ENCODE measurements around the gene MMP11. TPM values are rescaled to one million over a fixed set of nuclear protein-coding genes. Genes with fewer than 3 reads are reported as not detected.

The MMP11 gene
- polyA plus RNA-seq, 1 donor from 2014 or later = 9.3 TPM

DNA sequence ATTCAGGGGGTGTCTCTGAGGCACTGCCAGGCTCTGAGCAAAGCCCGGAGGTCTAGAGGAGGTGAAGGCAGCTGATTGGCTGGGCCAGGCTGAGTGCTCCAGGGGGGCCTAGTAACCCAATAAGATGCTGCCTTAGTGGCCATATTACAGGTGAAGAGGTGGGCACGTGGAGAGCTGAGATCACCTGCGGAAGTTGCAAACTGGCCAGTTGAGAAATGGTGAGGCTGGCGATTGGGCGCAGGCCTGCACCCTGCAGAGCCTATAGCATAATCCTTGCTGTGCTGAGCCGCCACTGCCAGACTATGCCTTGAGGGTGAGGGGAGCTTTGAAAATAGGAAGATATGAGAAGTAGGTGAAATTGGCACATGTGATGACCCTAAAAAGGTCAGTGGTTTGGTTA, 44.5 kb downstream of the MMP11 start:
- TF ChIP-seq SMC3 (conservative IDR thresholded peaks at IDR 0.05; ENCODE audit: poor library complexity) (no peak), EP300 (conservative IDR thresholded peaks at IDR 0.05; ENCODE audit: poor library complexity, severe bottlenecking) (no peak), RAD21 (conservative IDR thresholded peaks at IDR 0.05) (no peak), POLR2AphosphoS5 (IDR thresholded peaks at IDR 0.05) (no peak), MXI1 (conservative IDR thresholded peaks at IDR 0.05; ENCODE audit: poor library complexity, severe bottlenecking) (no peak), EZH2 (IDR thresholded peaks at IDR 0.05; ENCODE audit: borderline replicate concordance, insufficient read depth, low read length, poor library complexity, severe bottlenecking) (no peak), TAF1 (IDR thresholded peaks at IDR 0.05; ENCODE audit: low read depth) (no peak)
- TF ChIP-seq, protein P1, sequence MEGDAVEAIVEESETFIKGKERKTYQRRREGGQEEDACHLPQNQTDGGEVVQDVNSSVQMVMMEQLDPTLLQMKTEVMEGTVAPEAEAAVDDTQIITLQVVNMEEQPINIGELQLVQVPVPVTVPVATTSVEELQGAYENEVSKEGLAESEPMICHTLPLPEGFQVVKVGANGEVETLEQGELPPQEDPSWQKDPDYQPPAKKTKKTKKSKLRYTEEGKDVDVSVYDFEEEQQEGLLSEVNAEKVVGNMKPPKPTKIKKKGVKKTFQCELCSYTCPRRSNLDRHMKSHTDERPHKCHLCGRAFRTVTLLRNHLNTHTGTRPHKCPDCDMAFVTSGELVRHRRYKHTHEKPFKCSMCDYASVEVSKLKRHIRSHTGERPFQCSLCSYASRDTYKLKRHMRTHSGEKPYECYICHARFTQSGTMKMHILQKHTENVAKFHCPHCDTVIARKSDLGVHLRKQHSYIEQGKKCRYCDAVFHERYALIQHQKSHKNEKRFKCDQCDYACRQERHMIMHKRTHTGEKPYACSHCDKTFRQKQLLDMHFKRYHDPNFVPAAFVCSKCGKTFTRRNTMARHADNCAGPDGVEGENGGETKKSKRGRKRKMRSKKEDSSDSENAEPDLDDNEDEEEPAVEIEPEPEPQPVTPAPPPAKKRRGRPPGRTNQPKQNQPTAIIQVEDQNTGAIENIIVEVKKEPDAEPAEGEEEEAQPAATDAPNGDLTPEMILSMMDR (IDR thresholded peaks at IDR 0.05; ENCODE audit: poor library complexity, severe bottlenecking) = no peak
- TF ChIP-seq, protein P2, sequence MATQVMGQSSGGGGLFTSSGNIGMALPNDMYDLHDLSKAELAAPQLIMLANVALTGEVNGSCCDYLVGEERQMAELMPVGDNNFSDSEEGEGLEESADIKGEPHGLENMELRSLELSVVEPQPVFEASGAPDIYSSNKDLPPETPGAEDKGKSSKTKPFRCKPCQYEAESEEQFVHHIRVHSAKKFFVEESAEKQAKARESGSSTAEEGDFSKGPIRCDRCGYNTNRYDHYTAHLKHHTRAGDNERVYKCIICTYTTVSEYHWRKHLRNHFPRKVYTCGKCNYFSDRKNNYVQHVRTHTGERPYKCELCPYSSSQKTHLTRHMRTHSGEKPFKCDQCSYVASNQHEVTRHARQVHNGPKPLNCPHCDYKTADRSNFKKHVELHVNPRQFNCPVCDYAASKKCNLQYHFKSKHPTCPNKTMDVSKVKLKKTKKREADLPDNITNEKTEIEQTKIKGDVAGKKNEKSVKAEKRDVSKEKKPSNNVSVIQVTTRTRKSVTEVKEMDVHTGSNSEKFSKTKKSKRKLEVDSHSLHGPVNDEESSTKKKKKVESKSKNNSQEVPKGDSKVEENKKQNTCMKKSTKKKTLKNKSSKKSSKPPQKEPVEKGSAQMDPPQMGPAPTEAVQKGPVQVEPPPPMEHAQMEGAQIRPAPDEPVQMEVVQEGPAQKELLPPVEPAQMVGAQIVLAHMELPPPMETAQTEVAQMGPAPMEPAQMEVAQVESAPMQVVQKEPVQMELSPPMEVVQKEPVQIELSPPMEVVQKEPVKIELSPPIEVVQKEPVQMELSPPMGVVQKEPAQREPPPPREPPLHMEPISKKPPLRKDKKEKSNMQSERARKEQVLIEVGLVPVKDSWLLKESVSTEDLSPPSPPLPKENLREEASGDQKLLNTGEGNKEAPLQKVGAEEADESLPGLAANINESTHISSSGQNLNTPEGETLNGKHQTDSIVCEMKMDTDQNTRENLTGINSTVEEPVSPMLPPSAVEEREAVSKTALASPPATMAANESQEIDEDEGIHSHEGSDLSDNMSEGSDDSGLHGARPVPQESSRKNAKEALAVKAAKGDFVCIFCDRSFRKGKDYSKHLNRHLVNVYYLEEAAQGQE (IDR thresholded peaks at IDR 0.05; ENCODE audit: borderline replicate concordance) = no peak
- H3K27ac ChIP-seq (ENCODE audit: low read length) = no peak overlapping the region
- no peaks in the 10 kb centered on the region for H3K27me3 ChIP-seq (ENCODE audit: insufficient read depth, low read depth, low read length)
- no peaks in the 10 kb centered on the region for H4K20me1 ChIP-seq (ENCODE audit: insufficient read depth)
- no peak overlapping the region for H3K4me2 ChIP-seq (ENCODE audit: low read length)
- no peak overlapping the region for H3K4me3 ChIP-seq (ENCODE audit: low read length)
- no peak overlapping the region for H2AFZ ChIP-seq (ENCODE audit: low read depth, low read length)
- H3K9me3 ChIP-seq (ENCODE audit: low read length) = no peaks in the 10 kb centered on the region
- H3K79me2 ChIP-seq (replicated peaks; ENCODE audit: insufficient read depth, low read length) = no peaks in the 10 kb centered on the region
- H3K36me3 ChIP-seq (ENCODE audit: insufficient read depth, low read length) = peaks cover 13% of the 10 kb centered on the region
- H3F3A ChIP-seq (ENCODE audit: insufficient read depth, low read length, poor library complexity, severe bottlenecking) = no peaks in the 10 kb centered on the region
- H3K9me2 ChIP-seq (ENCODE audit: insufficient read depth, low read length) = no peaks in the 10 kb centered on the region
- no peak overlapping the region for H3K9ac ChIP-seq (ENCODE audit: low read length)

DNA sequence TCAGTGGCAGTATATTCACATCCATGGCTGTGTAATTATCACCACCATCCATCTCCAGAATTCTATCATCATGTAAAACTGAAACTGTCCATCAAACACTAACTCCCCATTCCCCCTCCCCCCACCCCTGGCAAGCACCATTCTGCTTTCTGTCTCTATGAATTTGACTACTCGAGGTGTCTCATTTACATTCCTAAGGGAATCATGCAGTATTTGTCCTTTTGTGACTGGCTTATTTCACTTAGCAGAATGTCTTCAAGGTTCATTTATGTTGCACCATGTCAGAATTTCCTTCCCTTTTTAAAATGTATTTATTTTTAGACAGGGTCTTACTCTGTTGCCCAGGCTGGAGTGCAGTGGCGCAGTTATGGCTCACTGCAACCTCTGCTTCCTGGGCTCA, 45.9 kb downstream of the MMP11 start:
- Histone ChIP-seq H2AFZ (ENCODE audit: low read depth, low read length) (no peak overlapping the region), H3K4me3 (ENCODE audit: low read length) (no peak overlapping the region), H3K4me2 (ENCODE audit: low read length) (no peak overlapping the region), H3K27ac (ENCODE audit: low read length) (no peak overlapping the region), H3K79me2 (replicated peaks; ENCODE audit: insufficient read depth, low read length) (no peaks in the 10 kb centered on the region), H3K9me2 (ENCODE audit: insufficient read depth, low read length) (no peaks in the 10 kb centered on the region), H3K9me3 (ENCODE audit: low read length) (no peaks in the 10 kb centered on the region), H4K20me1 (ENCODE audit: insufficient read depth) (no peaks in the 10 kb centered on the region), H3F3A (ENCODE audit: insufficient read depth, low read length, poor library complexity, severe bottlenecking) (no peaks in the 10 kb centered on the region), H3K9ac (ENCODE audit: low read length) (no peak overlapping the region), H3K36me3 (ENCODE audit: insufficient read depth, low read length) (peaks cover 13% of the 10 kb centered on the region), H3K27me3 (ENCODE audit: insufficient read depth, low read depth, low read length) (no peaks in the 10 kb centered on the region)
- TF ChIP-seq TAF1 (IDR thresholded peaks at IDR 0.05; ENCODE audit: low read depth) (no peak), POLR2AphosphoS5 (IDR thresholded peaks at IDR 0.05) (no peak), MXI1 (conservative IDR thresholded peaks at IDR 0.05; ENCODE audit: poor library complexity, severe bottlenecking) (no peak), EZH2 (IDR thresholded peaks at IDR 0.05; ENCODE audit: borderline replicate concordance, insufficient read depth, low read length, poor library complexity, severe bottlenecking) (no peak), RAD21 (conservative IDR thresholded peaks at IDR 0.05) (no peak), SMC3 (conservative IDR thresholded peaks at IDR 0.05; ENCODE audit: poor library complexity) (no peak), EP300 (conservative IDR thresholded peaks at IDR 0.05; ENCODE audit: poor library complexity, severe bottlenecking) (no peak)
- TF ChIP-seq, protein P2 (IDR thresholded peaks at IDR 0.05; ENCODE audit: borderline replicate concordance) = no peak
- TF ChIP-seq, protein P1 (IDR thresholded peaks at IDR 0.05; ENCODE audit: poor library complexity, severe bottlenecking) = no peak

Measured in neural cell (in vitro differentiated cells).